GM18907 (cell line): ENCODE data around the gene PAEP.
"Not testable (repeated sequence)": the region's sequence is repeated elsewhere in the genome, so short reads cannot be mapped to it uniquely, and the experiment has no call there.

ENCODE experiments used
- ATAC-seq: cut with Tn5 transposase; IDR thresholded peaks from one replicate; pipeline ENCODE4 v1.9.1; 2021; ENCODE audit warnings: mild to moderate bottlenecking, moderate library complexity; ENCODE audit not compliant: unreplicated experiment

PAEP gene

GRCh38 chr9:135549478-135550343, 11.8 kb upstream of the PAEP start:
- not testable (repeated sequence) for ATAC-seq

GRCh38 chr9:135550344-135550918, 11.1 kb upstream of the PAEP start:
- ATAC-seq, result no peak

GRCh38 chr9:135551031-135551430, 10.5 kb upstream of the PAEP start:
- no peak for ATAC-seq

GRCh38 chr9:135551456-135551855, 10.1 kb upstream of the PAEP start:
- no peak for ATAC-seq

GRCh38 chr9:135552021-135552697, 9.4 kb upstream of the PAEP start:
- no peak for ATAC-seq

- ATAC-seq, result no peak
Observed at GRCh38 chr9:135552698-135553171, 8.8 kb upstream of the PAEP start.

GRCh38 chr9:135554718-135555117, 6.8 kb upstream of the PAEP start:
- ATAC-seq, result no peak

GRCh38 chr9:135555203-135555602, 6.4 kb upstream of the PAEP start:
- ATAC-seq, result no peak

- no peak for ATAC-seq
Observed at GRCh38 chr9:135555910-135556309, 5.6 kb upstream of the PAEP start.

GRCh38 chr9:135559606-135560005, 1.9 kb upstream of the PAEP start:
- no peak for ATAC-seq

GRCh38 chr9:135562235-135562745, 734 bp downstream of the PAEP start:
- ATAC-seq, result no peak

GRCh38 chr9:135563039-135563476, 1.5 kb downstream of the PAEP start:
- ATAC-seq, result no peak

- ATAC-seq, result no peak
Observed at GRCh38 chr9:135563858-135564257, 2.3 kb downstream of the PAEP start.

GRCh38 chr9:135565141-135565628, 3.6 kb downstream of the PAEP start:
- ATAC-seq, result no peak

GRCh38 chr9:135565636-135566035, 4.1 kb downstream of the PAEP start:
- no peak for ATAC-seq

- no peak for ATAC-seq
Observed at GRCh38 chr9:135566552-135566951, 5.0 kb downstream of the PAEP start.

GRCh38 chr9:135567311-135567710, 5.8 kb downstream of the PAEP start:
- no peak for ATAC-seq

- ATAC-seq, result no peak
Observed at GRCh38 chr9:135568026-135568425, 6.5 kb downstream of the PAEP start.

GRCh38 chr9:135570456-135570855, 8.9 kb downstream of the PAEP start:
- ATAC-seq, result no peak

- no peak for ATAC-seq
Observed at GRCh38 chr9:135572233-135572632, 10.7 kb downstream of the PAEP start.

- ATAC-seq, result no peak
Observed at GRCh38 chr9:135573124-135573523, 11.6 kb downstream of the PAEP start.
